ENCODE measurements around the gene MAG. TPM values are rescaled to one million over a fixed set of nuclear protein-coding genes. Genes with fewer than 3 reads are reported as not detected.

Gene MAG
- total RNA-seq, 1 donor from 2014 or later: not detected

- Histone ChIP-seq H2AFZ (replicated peaks) (no peak within 1 kb of the TSS), H3K9me3 (ENCODE audit: low read depth) (no peaks in the 10 kb centered on the region), H3K4me1 (no peaks in the 10 kb centered on the region), H3K36me3 (peaks cover 5% of the 10 kb centered on the region), H3K27me3 (no peaks in the 10 kb centered on the region), H4K20me1 (ENCODE audit: low read depth) (peaks cover 32% of the 10 kb centered on the region), H3K27ac (peak within 1 kb of the TSS; percentile 84), H3F3A (ENCODE audit: low read depth) (peaks cover 38% of the 10 kb centered on the region), H3K4me2 (peak within 1 kb of the TSS; percentile 90), H3K79me2 (ENCODE audit: low read depth) (peaks cover 29% of the 10 kb centered on the region), H3K9ac (no peak within 1 kb of the TSS), H3K4me3 (peak within 1 kb of the TSS; percentile 80)
- peak within 1 kb of the TSS; percentile 94 for H3K4me3 Mint-ChIP-seq
- no peak for TF ChIP-seq CTCF (IDR thresholded peaks at IDR 0.05)
- no peak for TF ChIP-seq EZH2phosphoT487 (IDR thresholded peaks at IDR 0.05)
- H3K4me1 Mint-ChIP-seq: peaks cover 16% of the 10 kb centered on the region
- H3K36me3 Mint-ChIP-seq: peaks cover 21% of the 10 kb centered on the region
- peak; percentile 89 for DNase-seq (ENCODE audit: low spot score)
- no peaks in the 10 kb centered on the region for H3K9me3 Mint-ChIP-seq
- H3K27ac Mint-ChIP-seq: peak within 1 kb of the TSS; percentile 83
- peaks cover 4% of the 10 kb centered on the region for H3K27me3 Mint-ChIP-seq (ENCODE audit: insufficient read depth, low read depth)
These were observed 23.2 kb upstream of the MAG start, which contains the start of gene USF2 for GRCh38 chr19:35268536-35269437. Gene USF2 (plus strand): TSS chr19:35268962. CDS start chr19:35269102, 140 bp downstream.

GRCh38 chr19:35269438-35270117, 22.4 kb upstream of the MAG start:
- H3K36me3 ChIP-seq: peaks cover 5% of the 10 kb centered on the region
- peaks cover 24% of the 10 kb centered on the region for H3K36me3 Mint-ChIP-seq
- no peak overlapping the region for H3K27ac ChIP-seq
- no peak overlapping the region for H3K9ac ChIP-seq
- TF ChIP-seq EZH2 (IDR thresholded peaks at IDR 0.05): no peak
- TF ChIP-seq CTCF (IDR thresholded peaks at IDR 0.05): peak; percentile 74
- TF ChIP-seq EZH2phosphoT487 (IDR thresholded peaks at IDR 0.05): no peak
- H3K4me3 Mint-ChIP-seq: peak overlapping the region; percentile 85
- peaks cover 16% of the 10 kb centered on the region for H3K4me1 Mint-ChIP-seq
- peaks cover 33% of the 10 kb centered on the region for H4K20me1 ChIP-seq (ENCODE audit: low read depth)
- DNase-seq (ENCODE audit: low spot score): peak; percentile 94
- H3K27me3 ChIP-seq: no peaks in the 10 kb centered on the region
- H3K9me3 ChIP-seq (ENCODE audit: low read depth): no peaks in the 10 kb centered on the region
- peaks cover 31% of the 10 kb centered on the region for H3F3A ChIP-seq (ENCODE audit: low read depth)
- H3K4me2 ChIP-seq: peak overlapping the region; percentile 78
- H3K27ac Mint-ChIP-seq: no peak overlapping the region
- H3K9me3 Mint-ChIP-seq: no peaks in the 10 kb centered on the region
- H3K27me3 Mint-ChIP-seq (ENCODE audit: insufficient read depth, low read depth): peaks cover 4% of the 10 kb centered on the region
- peaks cover 29% of the 10 kb centered on the region for H3K79me2 ChIP-seq (ENCODE audit: low read depth)
- no peaks in the 10 kb centered on the region for H3K4me1 ChIP-seq
- peak overlapping the region; percentile 80 for H3K4me3 ChIP-seq
- H2AFZ ChIP-seq (replicated peaks): no peak overlapping the region

- Mint-ChIP-seq H3K27me3 (ENCODE audit: insufficient read depth, low read depth) (peaks cover 4% of the 10 kb centered on the region), H3K9me3 (no peaks in the 10 kb centered on the region), H3K27ac (no peak overlapping the region), H3K36me3 (peaks cover 21% of the 10 kb centered on the region), H3K4me3 (peak overlapping the region; percentile 85), H3K4me1 (peaks cover 16% of the 10 kb centered on the region)
- peaks cover 5% of the 10 kb centered on the region for H3K36me3 ChIP-seq
- DNase-seq (ENCODE audit: low spot score): no peak
- no peaks in the 10 kb centered on the region for H3K27me3 ChIP-seq
- no peak overlapping the region for H3K9ac ChIP-seq
- peaks cover 29% of the 10 kb centered on the region for H3K79me2 ChIP-seq (ENCODE audit: low read depth)
- TF ChIP-seq CTCF (IDR thresholded peaks at IDR 0.05) (no peak), EZH2 (IDR thresholded peaks at IDR 0.05) (no peak), EZH2phosphoT487 (IDR thresholded peaks at IDR 0.05) (no peak)
- no peaks in the 10 kb centered on the region for H3K4me1 ChIP-seq
- no peak overlapping the region for H3K4me3 ChIP-seq
- no peak overlapping the region for H2AFZ ChIP-seq (replicated peaks)
- no peak overlapping the region for H3K27ac ChIP-seq
- H4K20me1 ChIP-seq (ENCODE audit: low read depth): peaks cover 31% of the 10 kb centered on the region
- no peak overlapping the region for H3K4me2 ChIP-seq
- peaks cover 23% of the 10 kb centered on the region for H3F3A ChIP-seq (ENCODE audit: low read depth)
- H3K9me3 ChIP-seq (ENCODE audit: low read depth): no peaks in the 10 kb centered on the region
These were observed 21.6 kb upstream of the MAG start for GRCh38 chr19:35270381-35270811.
